ENCODE measurements around the gene PMEL. TPM values are rescaled to one million over a fixed set of nuclear protein-coding genes. Genes with fewer than 3 reads are reported as not detected.

The PMEL gene
- total and polyA plus RNA-seq, 2 of the 4 experiments (the other 2 are of a cell fraction): 1.4 to 5.8 TPM

- no peak for DNase-seq
- no peaks in the 10 kb centered on the region for H3K27me3 ChIP-seq (ENCODE audit: control insufficient read depth, insufficient read depth, low read length)
Measured at GRCh38 chr12:55983232-55983842, 17.5 kb upstream of the PMEL start.

More at GRCh38 chr12:55983232-55983842, 17.5 kb upstream of the PMEL start:
- no peak overlapping the region for H3K4me2 ChIP-seq (ENCODE audit: low read depth, low read length)
- no TSS peak for BruUV-seq (replicated peaks)
- no peak overlapping the region for H2BK20ac ChIP-seq (ENCODE audit: low read depth, low read length)
- no peak overlapping the region for H2BK15ac ChIP-seq (ENCODE audit: low read depth, low read length)
- ChIA-PET POLR2A (ENCODE audit: unreplicated experiment) (interaction anchor here (0.6 kb wide), 1 partner anchor 13 kb away, joined by 6 read pairs; no protein-coding TSS in a partner anchor), CTCF (interaction anchor here (0.7 to 1.1 kb wide), 2 partner anchors 9 to 12 kb away, joined by 3 to 4 read pairs; no protein-coding TSS in a partner anchor)
- in situ Hi-C loops (cut with MboI; ENCODE audit: low sequenced_read_pairs): no loop called here
- H3K79me1 ChIP-seq (ENCODE audit: low read depth in 1 of 2, low read length in 2 of 2): peaks cover 22 to 51% of the 10 kb centered on the region in 2 experiments
- H3K9me1 ChIP-seq (ENCODE audit: insufficient read depth, low read length): no peaks in the 10 kb centered on the region
- peaks cover 46% of the 10 kb centered on the region for H3K36me3 ChIP-seq (ENCODE audit: control insufficient read depth, insufficient read depth, low read length)
- no peak overlapping the region for H3K18ac ChIP-seq (ENCODE audit: low read depth, low read length)
- no peak overlapping the region for H3K56ac ChIP-seq (ENCODE audit: extremely low read depth, insufficient read depth, low read length)
- H3K27ac ChIP-seq (ENCODE audit: insufficient read depth, low read length): no peak overlapping the region
- H3K14ac ChIP-seq (replicated peaks; ENCODE audit: low read depth, low read length): no peak overlapping the region
- TF ChIP-seq NFE2L2 (IDR thresholded peaks at IDR 0.05; ENCODE audit: low read depth, low read length): no peak
- peak; percentile 74 for TF ChIP-seq MAFK (IDR thresholded peaks at IDR 0.05; ENCODE audit: low read depth, low read length)
- TF ChIP-seq CTCF (conservative IDR thresholded peaks at IDR 0.05; ENCODE audit: low read depth, low read length): no peak
- TF ChIP-seq CHD1 (IDR thresholded peaks at IDR 0.05; ENCODE audit: low read depth, low read length): no peak
- no peak overlapping the region for H2BK5ac ChIP-seq (ENCODE audit: low read depth, low read length, poor library complexity, severe bottlenecking)
- no peak overlapping the region for H4K91ac ChIP-seq (ENCODE audit: insufficient read depth, low read depth, low read length)
- H2AK5ac ChIP-seq (ENCODE audit: low read depth, low read length): no peak overlapping the region
- no peak overlapping the region for H3K4me3 ChIP-seq (ENCODE audit: insufficient read depth, low read depth, low read length)
- peaks cover 20% of the 10 kb centered on the region; the same call in 1 of the 2 replicates for H4K20me1 ChIP-seq (ENCODE audit: insufficient read depth, low read length)
- WGBS, 2 experiments (ENCODE audit: extremely low coverage in 2 of 2, insufficient read length in 1 of 2): 80% methylated on average over 2 of the region's 4 CpGs; no CpG with 5 or more reads in 1 of the 2 experiments
- no peak overlapping the region for H2BK120ac ChIP-seq (ENCODE audit: low read depth, low read length)
- no peak overlapping the region for H4K5ac ChIP-seq (ENCODE audit: low read depth, low read length)
- no peak overlapping the region for H3K23ac ChIP-seq (ENCODE audit: low read depth, low read length)
- H2AK9ac ChIP-seq (replicated peaks; ENCODE audit: low read depth, low read length, poor library complexity): no peak overlapping the region
- no peak overlapping the region for H3K9ac ChIP-seq (ENCODE audit: low read depth, low read length)
- peaks cover 2% of the 10 kb centered on the region; the same call in 1 of the 2 replicates for H3K4me1 ChIP-seq (ENCODE audit: control insufficient read depth, insufficient read depth, low read length)
- dilution Hi-C loops (cut with HindIII; ENCODE audit: low sequenced_read_pairs, unreplicated experiment): no loop called here
- ATAC-seq (ENCODE audit: low read depth): no peak
- no peak overlapping the region for H3K4ac ChIP-seq (ENCODE audit: low read depth, low read length)
- intact Hi-C loops (cut with micrococcal nuclease): no loop called here
- H3K9me3 ChIP-seq (ENCODE audit: control insufficient read depth, insufficient read depth, low read length): no peaks in the 10 kb centered on the region
- H2AFZ ChIP-seq (replicated peaks; ENCODE audit: low read length, poor library complexity): no peak overlapping the region
- H4K8ac ChIP-seq (ENCODE audit: low read depth in 2 of 2, low read length in 2 of 2): no peak overlapping the region

Data from IMR-90 (cell line).